CD14-positive monocyte (primary cell): ENCODE data around the gene CCDC3. TPM values are rescaled to one million over a fixed set of nuclear protein-coding genes. Genes with fewer than 3 reads are reported as not detected.

Experiments
- DNase-seq, 3 donors: peaks; one replicate each; pipeline ENCODE4 v3.0.0-alpha.2; 2011 to 2022
- H2AFZ ChIP-seq: 2 replicates; pipeline ENCODE4 v1.6.0; 2012; ENCODE audit warnings: mild to moderate bottlenecking, low read depth, low read length, inconsistent platforms; ENCODE audit not compliant: insufficient read depth, poor library complexity, severe bottlenecking
- H3K27ac ChIP-seq, 2 donors: 1 replicate in 1 of 2; 2 replicates in 1 of 2; pipeline ENCODE4 v1.5.1; 2012 to 2013; ENCODE audit warnings: low read length in 2 of 2, control low read depth in 1 of 2, inconsistent platforms in 1 of 2, low read depth in 1 of 2, mild to moderate bottlenecking in 1 of 2
- H3K27me3 ChIP-seq, 2 donors: one replicate each; pipeline versions ENCODE4 v1.6.0 to v1.6.1; 2011 to 2013; ENCODE audit warnings: low read length in 2 of 2; ENCODE audit not compliant: control insufficient read depth in 2 of 2, insufficient read depth in 2 of 2
- H3K36me3 ChIP-seq, 2 donors: replicated peaks in 1 of 2; 1 replicate in 1 of 2; 2 replicates in 1 of 2; pipeline versions ENCODE4 v1.5.1 to v1.6.1; 2012 to 2013; ENCODE audit warnings: low read length in 2 of 2, control low read depth in 1 of 2, inconsistent platforms in 1 of 2, mild to moderate bottlenecking in 1 of 2; ENCODE audit not compliant: insufficient read depth in 2 of 2, control insufficient read depth in 1 of 2
- H3K4me1 ChIP-seq, 2 donors: 1 replicate in 1 of 2; 2 replicates in 1 of 2; pipeline versions ENCODE4 v1.5.1 to v1.6.1; 2012 to 2013; ENCODE audit warnings: low read length in 2 of 2, control low read depth in 1 of 2, inconsistent platforms in 1 of 2, mild to moderate bottlenecking in 1 of 2, moderate library complexity in 1 of 2; ENCODE audit not compliant: insufficient read depth in 2 of 2, control insufficient read depth in 1 of 2
- H3K4me2 ChIP-seq: replicated peaks from 2 replicates; pipeline ENCODE3; 2012; ENCODE audit warnings: low read length, moderate library complexity, mild to moderate bottlenecking; ENCODE audit not compliant: poor library complexity, severe bottlenecking; ENCODE audit errors: extremely low read depth
- H3K4me3 ChIP-seq, 3 experiments: fragments of 200-600 bp in 1 of 3; sonication (generic) in 1 of 3; replicated peaks in 1 of 3; 1 replicate in 2 of 3; 2 replicates in 1 of 3; pipeline ENCODE4 v1.5.1; 2011 to 2013; ENCODE audit warnings: low read length in 3 of 3, mild to moderate bottlenecking in 3 of 3, control low read depth in 2 of 3, low read depth in 2 of 3, inconsistent platforms in 1 of 3, moderate library complexity in 1 of 3
- H3K79me2 ChIP-seq: 2 replicates; pipeline ENCODE4 v1.6.0; 2012; ENCODE audit warnings: mild to moderate bottlenecking, control low read depth, inconsistent platforms, low read length, moderate library complexity; ENCODE audit not compliant: insufficient read depth
- H3K9ac ChIP-seq: 2 replicates; pipeline ENCODE4 v1.6.0; 2017; ENCODE audit warnings: low read length, mild to moderate bottlenecking; ENCODE audit not compliant: insufficient read depth, poor library complexity, severe bottlenecking
- H3K9me3 ChIP-seq, 2 donors: replicated peaks in 1 of 2; 1 replicate in 1 of 2; 2 replicates in 1 of 2; pipeline versions ENCODE4 v1.5.1 to v1.6.1; 2012 to 2013; ENCODE audit warnings: low read length in 2 of 2, control low read depth in 1 of 2; ENCODE audit not compliant: control insufficient read depth in 1 of 2, insufficient read depth in 1 of 2
- H4K20me1 ChIP-seq: 2 replicates; pipeline ENCODE4 v1.6.0; 2012; ENCODE audit warnings: mild to moderate bottlenecking, low read length, control low read depth, moderate library complexity; ENCODE audit not compliant: insufficient read depth
- H3K27ac Mint-ChIP-seq, 7 donors: one replicate each; pipeline ENCODE4 v1.8.0; 2020; ENCODE audit warnings: mild to moderate bottlenecking in 7 of 7, mixed read lengths in 7 of 7, moderate library complexity in 6 of 7, inconsistent platforms in 2 of 7
- H3K27me3 Mint-ChIP-seq, 3 donors: one replicate each; pipeline ENCODE4 v1.8.0; 2021 to 2022; ENCODE audit warnings: low read depth in 3 of 3, mild to moderate bottlenecking in 3 of 3, mixed read lengths in 3 of 3, moderate library complexity in 3 of 3, inconsistent platforms in 1 of 3
- H3K36me3 Mint-ChIP-seq, 2 donors: one replicate each; pipeline ENCODE4 v1.8.0; 2020; ENCODE audit warnings: mixed read lengths in 2 of 2, inconsistent platforms in 1 of 2, mild to moderate bottlenecking in 1 of 2
- H3K4me1 Mint-ChIP-seq: one replicate; pipeline ENCODE4 v1.8.0; 2020; ENCODE audit warnings: mild to moderate bottlenecking, mixed read lengths
- H3K4me3 Mint-ChIP-seq, 2 donors: one replicate each; pipeline ENCODE4 v1.8.0; 2020; ENCODE audit warnings: mild to moderate bottlenecking in 2 of 2, mixed read lengths in 2 of 2, moderate library complexity in 1 of 2
- H3K9me3 Mint-ChIP-seq, 7 donors: one replicate each; pipeline ENCODE4 v1.8.0; 2020 to 2022; ENCODE audit warnings: mixed read lengths in 7 of 7, mild to moderate bottlenecking in 6 of 7, moderate library complexity in 6 of 7, inconsistent platforms in 2 of 7
- CTCF ChIP-seq: fragments of 200-600 bp; IDR thresholded peaks from one replicate; pipeline ENCODE4 v1.8.0; 2022; ENCODE audit warnings: antibody characterized with exemption, mild to moderate bottlenecking
- whole genome bisulfite sequencing: methylation state at CpG from one replicate; pipeline ENCODE4 v1.1.5; 2013; ENCODE audit warnings: missing lambda C conversion rate; ENCODE audit not compliant: insufficient coverage; 5-methylcytosine and 5-hydroxymethylcytosine counted together
- intact Hi-C, 2 donors: fragments of 100-400 bp; cut with micrococcal nuclease; formaldehyde crosslinking; loops; one replicate each; pipeline versions ENCODE4 v1.15.0 to v1.15.1; 2023
- polyA plus RNA-seq, 3 donors: library from polyadenylated mRNA; depleted of rRNA in 1 of 3; unstranded in 2 of 3; stranded (reverse) in 1 of 3; fragments of 300-500 nt in 2 of 3; fragments of >200 nt in 1 of 3; fragmentation: Illumina TruSeq in 2 of 3; gene quantifications; 1 replicate in 2 of 3; 2 replicates in 1 of 3; pipeline ENCODE4 v1.2.3, GENCODE V29; 2012 to 2021

The CCDC3 gene
- polyA plus RNA-seq, 3 donors, result not detected

DNA sequence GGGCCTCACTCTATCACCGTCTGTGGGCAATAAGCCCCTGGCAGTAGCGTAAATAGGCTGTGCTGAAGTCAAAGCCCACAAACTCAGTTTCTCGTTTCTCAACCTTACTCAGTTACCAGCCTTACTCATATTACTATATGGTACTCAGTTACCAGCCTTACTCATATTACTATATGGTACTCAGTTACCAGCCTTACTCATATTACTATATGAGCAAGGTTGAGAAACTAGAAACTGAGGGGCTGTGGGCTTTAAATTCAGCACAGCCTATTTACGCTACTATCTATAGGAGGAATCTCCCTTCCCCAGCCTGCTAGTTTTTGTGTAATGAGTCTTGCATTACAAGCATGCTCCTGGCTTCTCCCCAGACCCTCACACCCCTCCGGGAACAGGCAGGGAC lies 35.4 kb downstream of the CCDC3 start:
- no peak for DNase-seq
- intact Hi-C loops, result no loop called here
- Mint-ChIP-seq H3K27ac (no peak overlapping the region), H3K4me1 (peaks cover 2% of the 10 kb centered on the region), H3K4me3 (no peak overlapping the region), H3K36me3 (no peaks in the 10 kb centered on the region), H3K9me3 (peaks cover 8 to 21% (median 13%) of the 10 kb centered on the region in 7 donors), H3K27me3 (peaks cover 0 to 3% (median 2%) of the 10 kb centered on the region in 3 donors)
- H3K27me3 ChIP-seq, result no peaks in the 10 kb centered on the region
- no peak overlapping the region for H3K4me3 ChIP-seq
- no peaks in the 10 kb centered on the region for H3K79me2 ChIP-seq
- H3K36me3 ChIP-seq, result no peaks in the 10 kb centered on the region
- H4K20me1 ChIP-seq, result no peaks in the 10 kb centered on the region
- H3K9ac ChIP-seq, result no peak overlapping the region
- no peak overlapping the region for H2AFZ ChIP-seq
- no peak for TF ChIP-seq CTCF
- H3K9me3 ChIP-seq, result peaks cover 4 to 14% of the 10 kb centered on the region in 2 donors
- WGBS, result 86% methylated on average over 2 of the region's 5 CpGs
- no peak overlapping the region for H3K4me2 ChIP-seq
- H3K4me1 ChIP-seq, result no peaks in the 10 kb centered on the region
- no peak overlapping the region for H3K27ac ChIP-seq

DNA sequence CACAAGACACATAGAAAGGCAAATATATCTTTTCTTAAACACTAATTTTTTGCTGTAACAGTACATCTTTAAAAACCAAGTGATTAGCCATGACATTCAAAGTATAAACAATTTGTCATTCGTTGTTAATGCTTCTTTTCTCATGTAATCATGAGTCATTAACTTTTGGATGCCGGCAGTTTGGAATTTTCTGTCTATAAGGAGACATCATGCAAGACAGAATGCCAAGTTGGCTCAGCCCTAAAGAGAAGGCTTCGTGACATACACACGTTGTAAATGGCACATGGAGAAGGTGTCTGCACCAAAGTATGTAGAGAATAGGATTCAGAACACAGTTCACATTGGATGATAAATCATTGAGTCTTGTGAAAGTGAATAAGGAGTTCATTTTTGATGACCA lies 35.9 kb downstream of the CCDC3 start:
- Histone ChIP-seq H3K4me1 (no peaks in the 10 kb centered on the region), H3K4me2 (no peak overlapping the region), H2AFZ (no peak overlapping the region), H3K79me2 (no peaks in the 10 kb centered on the region), H3K27me3 (no peaks in the 10 kb centered on the region), H3K27ac (no peak overlapping the region), H3K36me3 (no peaks in the 10 kb centered on the region), H3K9ac (no peak overlapping the region), H3K9me3 (peaks cover 4 to 14% of the 10 kb centered on the region in 2 donors), H4K20me1 (no peaks in the 10 kb centered on the region), H3K4me3 (no peak overlapping the region)
- 67% methylated on average over 3 of the region's 4 CpGs for WGBS
- no peak for TF ChIP-seq CTCF
- Mint-ChIP-seq H3K36me3 (no peaks in the 10 kb centered on the region), H3K4me1 (peaks cover 2% of the 10 kb centered on the region), H3K9me3 (peaks cover 8 to 21% (median 13%) of the 10 kb centered on the region in 7 donors), H3K4me3 (no peak overlapping the region), H3K27me3 (peaks cover 0 to 3% (median 2%) of the 10 kb centered on the region in 3 donors), H3K27ac (no peak overlapping the region)
- DNase-seq, result no peak
- intact Hi-C loops, result no loop called here
